ENCODE data around the gene VPS39. TPM values are rescaled to one million over a fixed set of nuclear protein-coding genes. Genes with fewer than 3 reads are reported as not detected.

Gene VPS39
- total RNA-seq, 1 donor from 2014 or later: 60.4 TPM

GRCh38 chr15:42138411-42138810 lies 69.7 kb downstream of the VPS39 start:
- DNase-seq (ENCODE audit: low spot score): peak; percentile 22
- intact Hi-C loops (cut with DNase I): no loop called here

GRCh38 chr15:42137461-42138261 lies 70.4 kb downstream of the VPS39 start:
- intact Hi-C loops (cut with DNase I): no loop called here
- ATAC-seq (peak; percentile 36), DNase-seq (ENCODE audit: low spot score) (peak; percentile 38)

More at GRCh38 chr15:42138411-42138810, 69.7 kb downstream of the VPS39 start:
- ATAC-seq: no peak

GRCh38 chr15:42136513-42136912 lies 71.6 kb downstream of the VPS39 start:
- ATAC-seq: no peak
- intact Hi-C loops (cut with DNase I): no loop called here
- no peak for DNase-seq (ENCODE audit: low spot score)

GRCh38 chr15:42135351-42135750 lies 72.8 kb downstream of the VPS39 start:
- DNase-seq (ENCODE audit: low spot score) (no peak), ATAC-seq (no peak)
- intact Hi-C loops (cut with DNase I): no loop called here

- no peak for ATAC-seq
- intact Hi-C loops (cut with DNase I): no loop called here
- DNase-seq (ENCODE audit: low spot score): no peak
Measured at GRCh38 chr15:42134617-42135245, 73.4 kb downstream of the VPS39 start.

- ATAC-seq (no peak), DNase-seq (ENCODE audit: low spot score) (peak; percentile 66)
- intact Hi-C loops (cut with DNase I): no loop called here
Measured at GRCh38 chr15:42133886-42134502, 74.1 kb downstream of the VPS39 start.

- intact Hi-C loops (cut with DNase I): no loop called here
- DNase-seq (ENCODE audit: low spot score): no peak
- no peak for ATAC-seq
Measured at GRCh38 chr15:42133356-42133755, 74.7 kb downstream of the VPS39 start.

- intact Hi-C loops (cut with DNase I): no loop called here
- no peak for ATAC-seq
- DNase-seq (ENCODE audit: low spot score): no peak
Measured at GRCh38 chr15:42131826-42132806, 76.0 kb downstream of the VPS39 start.

- DNase-seq (ENCODE audit: low spot score) (no peak), ATAC-seq (no peak)
- intact Hi-C loops (cut with DNase I): no loop called here
Measured at GRCh38 chr15:42131006-42131405, 77.1 kb downstream of the VPS39 start.

- ATAC-seq (no peak), DNase-seq (ENCODE audit: low spot score) (no peak)
- intact Hi-C loops (cut with DNase I): no loop called here
Measured at GRCh38 chr15:42130246-42130986, 77.7 kb downstream of the VPS39 start.

GRCh38 chr15:42129364-42129763 lies 78.7 kb downstream of the VPS39 start:
- intact Hi-C loops (cut with DNase I): no loop called here
- ATAC-seq (no peak), DNase-seq (ENCODE audit: low spot score) (no peak)

- intact Hi-C loops (cut with DNase I): no loop called here
- DNase-seq (ENCODE audit: low spot score) (no peak), ATAC-seq (no peak)
Measured at GRCh38 chr15:42128476-42128875, 79.6 kb downstream of the VPS39 start.

- intact Hi-C loops (cut with DNase I): no loop called here
- no peak for ATAC-seq
Measured at GRCh38 chr15:42123546-42123945, 84.6 kb downstream of the VPS39 start.

GRCh38 chr15:42121682-42122081 lies 86.4 kb downstream of the VPS39 start:
- intact Hi-C loops (cut with DNase I): no loop called here
- DNase-seq (ENCODE audit: low spot score) (no peak), ATAC-seq (no peak)

More at GRCh38 chr15:42123546-42123945, 84.6 kb downstream of the VPS39 start:
- DNase-seq (ENCODE audit: low spot score): no peak

GRCh38 chr15:42121021-42121420 lies 87.1 kb downstream of the VPS39 start:
- intact Hi-C loops (cut with DNase I): no loop called here
- ATAC-seq: no peak
- DNase-seq (ENCODE audit: low spot score): no peak

GRCh38 chr15:42120285-42120684 lies 87.8 kb downstream of the VPS39 start:
- intact Hi-C loops (cut with DNase I): no loop called here
- DNase-seq (ENCODE audit: low spot score) (no peak), ATAC-seq (no peak)

GRCh38 chr15:42119446-42119760 lies 88.7 kb downstream of the VPS39 start:
- intact Hi-C loops (cut with DNase I): no loop called here
- DNase-seq (ENCODE audit: low spot score) (no peak), ATAC-seq (no peak)

- no peak for ATAC-seq
Measured at GRCh38 chr15:42118650-42119445, 89.3 kb downstream of the VPS39 start.

More at GRCh38 chr15:42118650-42119445, 89.3 kb downstream of the VPS39 start:
- no peak for DNase-seq (ENCODE audit: low spot score)
- intact Hi-C loops (cut with DNase I): no loop called here
